Ascending aorta (tissue), 2 donors: Measurements from ENCODE around the gene MGMT. TPM values are rescaled to one million over a fixed set of nuclear protein-coding genes. Genes with fewer than 3 reads are reported as not detected.

ENCODE experiments used
- DNase-seq, 2 donors: peaks; one replicate each; pipeline ENCODE4 v3.0.0-alpha.2; 2019; ENCODE audit warnings: low spot score in 2 of 2
- H3K27ac ChIP-seq, 2 donors: fragments of 200-600 bp; sonication (generic); one replicate each; pipeline ENCODE4 v1.5.1; 2016 to 2017; ENCODE audit warnings: mild to moderate bottlenecking in 1 of 2
- H3K27me3 ChIP-seq: fragments of 200-600 bp; sonication (generic); one replicate; pipeline ENCODE4 v1.5.1; 2017
- H3K36me3 ChIP-seq, 2 donors: fragments of 200-600 bp; sonication (generic); one replicate each; pipeline ENCODE4 v1.5.1; 2016
- H3K4me1 ChIP-seq, 2 donors: fragments of 200-600 bp; sonication (generic); one replicate each; pipeline ENCODE4 v1.5.1; 2016 to 2017; ENCODE audit warnings: mild to moderate bottlenecking in 1 of 2
- H3K4me3 ChIP-seq, 2 donors: fragments of 200-600 bp; sonication (generic); one replicate each; pipeline ENCODE4 v1.5.1; 2016 to 2017; ENCODE audit warnings: mild to moderate bottlenecking in 1 of 2
- H3K9me3 ChIP-seq, 2 donors: fragments of 200-600 bp; sonication (generic); one replicate each; pipeline ENCODE4 v1.5.1; 2016
- intact Hi-C: fragments of 100-400 bp; cut with DNase I; formaldehyde crosslinking; loops from one replicate; pipeline ENCODE4 v1.15.1; 2023
- total RNA-seq: library from RNA; depleted of rRNA; stranded (reverse); fragments of >200 nt; gene quantifications from one replicate; pipeline ENCODE4 v1.1.0, GENCODE V29; 2016
- TF ChIP-seq, protein P1 (sequence below), 3 experiments: fragments of 200-600 bp in 2 of 3; fragments of 450-650 bp in 1 of 3; sonication (generic) in 2 of 3; IDR thresholded peaks; one replicate each; pipeline ENCODE4 v1.5.1; 2016 to 2019; ENCODE audit warnings: antibody characterized with exemption in 3 of 3, mild to moderate bottlenecking in 1 of 3, moderate library complexity in 1 of 3

MGMT gene
- total RNA-seq, 1 donor from 2014 or later, result 7.0 TPM

DNA sequence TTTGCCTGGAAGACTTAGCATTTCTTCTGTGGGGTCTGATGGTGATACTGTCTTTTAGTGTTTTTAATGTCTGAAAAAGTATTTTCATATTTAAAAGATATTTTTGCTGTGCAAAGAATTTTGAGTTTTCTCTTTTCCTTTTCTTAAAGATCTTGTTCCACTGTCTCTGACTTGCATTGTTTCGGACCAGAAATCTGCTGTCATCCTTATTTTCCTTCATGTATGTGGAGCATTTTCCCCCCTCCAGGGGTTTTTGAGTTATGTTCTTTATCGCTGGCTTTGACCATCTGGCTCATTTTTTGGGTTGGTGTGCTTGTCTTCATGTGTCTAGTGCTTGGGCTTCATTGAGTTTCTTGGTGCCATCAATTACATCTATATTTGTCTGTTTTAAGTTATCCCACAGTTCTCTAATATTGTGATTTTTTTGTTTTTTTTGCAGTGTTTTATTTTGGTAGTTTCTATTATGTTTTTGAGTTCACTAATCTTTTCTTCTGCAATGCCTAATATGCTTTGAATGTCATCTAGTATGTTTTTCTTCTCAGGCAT, 119.9 kb downstream of the MGMT start:
- no peak for DNase-seq
- no peak overlapping the region for H3K4me3 ChIP-seq
- H3K4me1 ChIP-seq, result no peaks in the 10 kb centered on the region
- TF ChIP-seq, protein P1, sequence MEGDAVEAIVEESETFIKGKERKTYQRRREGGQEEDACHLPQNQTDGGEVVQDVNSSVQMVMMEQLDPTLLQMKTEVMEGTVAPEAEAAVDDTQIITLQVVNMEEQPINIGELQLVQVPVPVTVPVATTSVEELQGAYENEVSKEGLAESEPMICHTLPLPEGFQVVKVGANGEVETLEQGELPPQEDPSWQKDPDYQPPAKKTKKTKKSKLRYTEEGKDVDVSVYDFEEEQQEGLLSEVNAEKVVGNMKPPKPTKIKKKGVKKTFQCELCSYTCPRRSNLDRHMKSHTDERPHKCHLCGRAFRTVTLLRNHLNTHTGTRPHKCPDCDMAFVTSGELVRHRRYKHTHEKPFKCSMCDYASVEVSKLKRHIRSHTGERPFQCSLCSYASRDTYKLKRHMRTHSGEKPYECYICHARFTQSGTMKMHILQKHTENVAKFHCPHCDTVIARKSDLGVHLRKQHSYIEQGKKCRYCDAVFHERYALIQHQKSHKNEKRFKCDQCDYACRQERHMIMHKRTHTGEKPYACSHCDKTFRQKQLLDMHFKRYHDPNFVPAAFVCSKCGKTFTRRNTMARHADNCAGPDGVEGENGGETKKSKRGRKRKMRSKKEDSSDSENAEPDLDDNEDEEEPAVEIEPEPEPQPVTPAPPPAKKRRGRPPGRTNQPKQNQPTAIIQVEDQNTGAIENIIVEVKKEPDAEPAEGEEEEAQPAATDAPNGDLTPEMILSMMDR (IDR thresholded peaks at IDR 0.05), result no peak
- H3K27ac ChIP-seq, result no peak overlapping the region
- peaks cover 13 to 66% of the 10 kb centered on the region in 2 donors for H3K9me3 ChIP-seq
- H3K27me3 ChIP-seq, result no peaks in the 10 kb centered on the region
- H3K36me3 ChIP-seq, result no peaks in the 10 kb centered on the region
- intact Hi-C loops, result no loop called here

DNA sequence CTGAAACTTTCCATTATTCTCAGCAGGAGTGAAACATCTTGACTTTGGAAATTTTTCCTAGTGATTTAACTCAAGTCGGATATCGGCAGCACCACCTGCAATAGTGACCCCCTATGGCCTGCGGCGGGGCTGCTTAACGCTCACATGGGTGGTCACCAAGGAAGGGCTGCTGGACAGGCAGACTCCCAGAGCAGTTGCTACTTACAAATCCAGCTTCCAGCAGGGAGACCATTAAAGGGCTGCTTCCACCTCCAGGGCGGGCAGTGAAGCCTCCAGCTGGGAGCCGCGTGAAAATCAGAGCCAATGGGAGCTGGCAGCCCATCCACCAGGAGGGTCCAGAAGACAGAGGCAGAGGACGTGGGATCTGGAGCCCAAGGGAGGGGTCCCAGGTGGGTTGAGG, 122.5 kb downstream of the MGMT start:
- intact Hi-C loops, result no loop called here
- peaks cover 0 to 4% of the 10 kb centered on the region in 2 donors for H3K36me3 ChIP-seq
- no peak for DNase-seq
- no peaks in the 10 kb centered on the region for H3K27me3 ChIP-seq
- TF ChIP-seq, protein P1 (IDR thresholded peaks at IDR 0.05), result no peak
- H3K4me1 ChIP-seq, result no peaks in the 10 kb centered on the region
- H3K9me3 ChIP-seq, result peaks cover 13 to 58% of the 10 kb centered on the region in 2 donors
- H3K27ac ChIP-seq, result no peak overlapping the region
- H3K4me3 ChIP-seq, result no peak overlapping the region

DNA sequence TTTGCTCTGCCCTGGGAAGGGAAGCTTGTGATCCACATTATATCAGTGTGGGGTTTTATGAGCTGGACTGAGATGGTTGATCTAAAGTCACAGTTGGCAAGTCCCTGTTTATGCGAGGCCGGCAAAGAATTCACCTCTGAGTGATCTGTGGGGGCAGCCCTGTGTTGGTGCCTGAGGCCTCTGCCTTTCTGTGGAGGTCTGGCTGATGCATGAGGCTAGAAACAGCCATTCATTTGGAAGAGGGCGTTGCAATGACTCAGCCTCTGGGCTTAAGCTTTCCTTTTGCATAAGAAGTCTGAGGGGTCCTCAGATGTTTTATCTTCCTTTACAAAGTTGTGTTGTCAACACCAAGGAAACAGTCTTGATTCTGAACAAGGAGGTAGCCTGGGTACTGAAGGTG, 126.9 kb downstream of the MGMT start:
- no peaks in the 10 kb centered on the region for H3K27me3 ChIP-seq
- TF ChIP-seq, protein P1 (IDR thresholded peaks at IDR 0.05), result no peak
- H3K4me3 ChIP-seq, result no peak overlapping the region
- DNase-seq, result no peak
- H3K9me3 ChIP-seq, result peaks cover 0 to 27% of the 10 kb centered on the region in 2 donors
- peaks cover 0 to 9% of the 10 kb centered on the region in 2 donors for H3K36me3 ChIP-seq
- H3K4me1 ChIP-seq, result no peaks in the 10 kb centered on the region
- no peak overlapping the region for H3K27ac ChIP-seq
- intact Hi-C loops, result no loop called here

DNA sequence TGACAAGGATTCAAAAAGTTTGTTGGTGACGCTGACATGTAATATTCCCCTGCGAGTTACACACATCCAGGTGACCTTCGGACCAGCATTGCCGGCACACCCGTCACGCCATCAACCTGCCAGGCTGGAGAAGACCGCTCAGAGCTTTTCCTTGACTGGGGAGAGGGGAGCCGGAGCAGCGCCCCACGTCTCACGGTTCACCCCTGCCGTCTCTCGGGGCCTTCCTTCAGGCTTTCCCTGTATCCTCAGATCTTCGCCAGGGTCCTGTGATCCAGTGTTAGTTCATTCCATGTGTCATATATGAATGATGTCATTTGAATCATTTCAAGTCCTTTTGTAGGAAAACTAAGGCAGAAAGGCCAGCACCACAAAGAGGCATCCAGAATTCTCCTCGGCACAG, 127.8 kb downstream of the MGMT start:
- H3K36me3 ChIP-seq, result peaks cover 0 to 9% of the 10 kb centered on the region in 2 donors
- no peak for DNase-seq
- TF ChIP-seq, protein P1 (IDR thresholded peaks at IDR 0.05), result no peak
- intact Hi-C loops, result no loop called here
- no peak overlapping the region for H3K4me3 ChIP-seq
- no peak overlapping the region for H3K27ac ChIP-seq
- peaks cover 0 to 24% of the 10 kb centered on the region in 2 donors for H3K9me3 ChIP-seq
- H3K27me3 ChIP-seq, result no peaks in the 10 kb centered on the region
- H3K4me1 ChIP-seq, result no peaks in the 10 kb centered on the region

DNA sequence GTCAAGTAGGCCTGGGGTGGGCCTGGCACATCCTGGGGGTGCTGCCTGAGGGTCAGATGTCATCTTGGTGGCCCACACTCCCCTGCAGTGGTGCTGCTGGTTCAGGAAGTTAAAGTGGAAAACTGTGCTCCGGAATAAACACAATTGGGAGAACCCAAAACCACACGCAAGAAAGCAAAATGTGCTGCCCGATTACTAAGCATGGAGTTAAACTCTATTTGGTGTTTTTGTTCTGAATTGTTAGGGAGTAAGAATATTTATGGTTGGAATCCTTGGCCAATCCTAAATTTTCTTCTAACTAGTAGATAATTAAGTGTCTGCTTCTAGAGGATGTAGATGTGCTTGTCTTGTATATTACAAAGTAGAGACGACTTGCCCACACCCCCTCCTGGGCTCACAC, 131.4 kb downstream of the MGMT start:
- TF ChIP-seq, protein P1 (IDR thresholded peaks at IDR 0.05), result no peak
- no peak overlapping the region for H3K27ac ChIP-seq
- peaks cover 0 to 9% of the 10 kb centered on the region in 2 donors for H3K36me3 ChIP-seq
- DNase-seq, result no peak
- no peak overlapping the region for H3K4me3 ChIP-seq
- H3K4me1 ChIP-seq, result no peaks in the 10 kb centered on the region
- no peaks in the 10 kb centered on the region for H3K27me3 ChIP-seq
- H3K9me3 ChIP-seq, result peaks cover 0 to 11% of the 10 kb centered on the region in 2 donors
- intact Hi-C loops, result no loop called here

DNA sequence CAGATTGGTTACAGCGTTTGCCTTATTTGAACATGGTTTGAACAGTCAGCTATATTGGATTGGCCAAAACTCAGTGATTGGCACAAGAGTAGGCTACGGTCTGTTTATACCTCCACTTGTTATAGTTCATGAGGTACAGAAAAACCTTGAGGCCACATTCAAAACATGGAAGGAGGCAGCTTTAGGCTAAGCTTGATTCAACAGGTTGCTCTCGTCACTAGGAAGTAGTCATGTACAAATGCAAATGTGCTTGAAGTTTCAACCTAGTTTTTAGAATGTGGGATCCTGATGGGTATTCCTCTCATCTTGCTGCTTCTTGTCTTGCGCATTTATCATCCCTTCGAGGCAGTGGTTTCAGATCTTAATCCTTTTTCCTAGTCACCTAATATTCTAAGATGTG, 132.1 kb downstream of the MGMT start:
- no peak overlapping the region for H3K4me3 ChIP-seq
- no peak for DNase-seq
- TF ChIP-seq, protein P1 (IDR thresholded peaks at IDR 0.05), result no peak
- H3K4me1 ChIP-seq, result no peaks in the 10 kb centered on the region
- peaks cover 0 to 9% of the 10 kb centered on the region in 2 donors for H3K36me3 ChIP-seq
- H3K27ac ChIP-seq, result no peak overlapping the region
- intact Hi-C loops, result no loop called here
- no peaks in the 10 kb centered on the region for H3K27me3 ChIP-seq
- H3K9me3 ChIP-seq, result peaks cover 0 to 11% of the 10 kb centered on the region in 2 donors
